ENCODE results near the gene TMEM129.
"Not testable (repeated sequence)": the region's sequence is repeated elsewhere in the genome, so short reads cannot be mapped to it uniquely, and the experiment has no call there.

TMEM129 gene

DNA sequence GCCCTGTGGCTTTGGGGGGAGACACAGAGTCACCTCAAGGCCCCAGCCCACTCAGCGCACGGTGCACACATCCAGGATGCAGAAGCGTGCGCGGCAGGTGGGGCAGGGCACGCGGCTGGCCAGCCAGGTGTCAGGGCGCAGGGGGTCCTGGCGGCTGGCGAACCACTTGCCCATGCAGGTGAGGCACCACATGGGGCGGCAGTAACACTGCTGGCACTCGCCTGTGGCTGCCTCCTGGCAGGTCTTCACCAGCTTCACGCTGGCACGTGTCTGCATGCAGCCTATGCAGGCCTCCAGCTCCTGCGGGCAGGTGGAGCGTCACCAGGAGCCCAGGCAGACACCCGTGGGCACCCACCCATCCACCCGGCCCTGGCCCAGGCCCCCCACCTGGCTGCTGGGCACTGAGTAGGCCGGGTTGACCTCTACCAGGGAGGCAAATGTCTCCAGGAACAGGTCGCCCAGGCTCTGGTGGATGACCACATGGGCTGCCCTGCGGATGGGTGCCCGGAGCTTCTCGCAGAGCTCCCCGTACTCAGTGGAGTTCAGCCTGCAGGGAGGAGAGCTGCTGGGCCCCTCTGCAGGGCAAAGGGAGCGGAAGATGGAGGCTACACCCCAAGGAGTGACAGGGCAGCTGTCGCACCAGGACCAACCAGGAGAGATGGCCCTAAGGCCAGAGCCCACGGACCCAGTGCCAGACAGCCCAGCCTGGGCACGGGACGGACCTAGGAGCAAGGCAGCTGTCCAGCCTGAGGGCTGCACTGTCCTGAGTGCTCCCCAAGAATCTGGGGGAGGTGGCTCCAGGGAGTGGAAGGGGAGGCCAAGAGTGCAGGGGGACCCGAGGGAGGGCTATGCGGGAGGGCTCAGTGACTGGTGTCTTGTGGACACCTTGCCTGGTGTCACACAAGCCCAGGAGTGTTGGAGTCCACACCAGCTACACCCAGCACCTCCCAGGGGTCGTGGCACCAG is 3.7 kb downstream of the TMEM129 start:
- DNase-seq: no peak

DNA sequence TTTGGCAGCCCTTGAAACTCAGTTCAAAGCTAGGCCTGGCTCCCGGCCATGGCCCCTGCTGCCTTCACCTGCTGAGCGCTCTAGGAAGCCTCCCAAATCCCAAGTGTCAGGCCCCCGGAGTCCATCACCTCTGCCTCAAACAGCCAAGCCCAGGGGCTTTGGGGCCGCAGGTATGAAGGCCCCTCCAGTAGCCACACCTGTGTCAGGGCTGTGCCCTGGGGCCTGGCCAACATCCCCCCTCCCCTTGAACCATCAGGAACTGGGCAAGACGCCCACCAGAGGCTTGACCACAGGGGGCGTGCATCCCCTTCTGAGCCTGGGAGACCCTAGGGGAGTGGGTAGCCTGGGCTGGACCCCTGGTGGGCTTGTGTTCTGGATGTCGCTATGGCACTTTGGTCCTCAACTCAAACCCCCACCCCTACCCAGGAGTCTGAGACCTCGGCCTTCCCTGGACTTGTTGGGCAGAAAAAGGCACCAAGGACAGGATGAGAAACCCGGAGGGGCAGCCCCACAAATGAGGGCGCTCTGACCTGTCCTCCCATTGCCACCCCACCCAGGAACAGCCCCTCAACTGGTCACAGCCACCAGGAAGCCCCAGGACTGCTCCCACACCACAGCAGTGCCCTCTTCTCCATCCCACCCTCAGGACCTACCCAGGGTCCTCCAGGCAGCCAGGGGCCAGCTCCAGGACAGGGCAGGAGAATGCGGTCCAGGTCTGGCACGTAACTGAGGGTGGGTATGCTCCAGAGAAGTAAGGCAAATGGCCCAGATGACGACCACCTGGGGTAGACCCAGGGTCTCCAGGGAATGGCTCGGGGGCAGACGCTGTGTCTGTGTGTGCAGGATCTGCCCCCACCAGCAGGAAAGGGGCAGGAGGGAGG is 4.8 kb downstream of the TMEM129 start:
- no peak for DNase-seq

DNA sequence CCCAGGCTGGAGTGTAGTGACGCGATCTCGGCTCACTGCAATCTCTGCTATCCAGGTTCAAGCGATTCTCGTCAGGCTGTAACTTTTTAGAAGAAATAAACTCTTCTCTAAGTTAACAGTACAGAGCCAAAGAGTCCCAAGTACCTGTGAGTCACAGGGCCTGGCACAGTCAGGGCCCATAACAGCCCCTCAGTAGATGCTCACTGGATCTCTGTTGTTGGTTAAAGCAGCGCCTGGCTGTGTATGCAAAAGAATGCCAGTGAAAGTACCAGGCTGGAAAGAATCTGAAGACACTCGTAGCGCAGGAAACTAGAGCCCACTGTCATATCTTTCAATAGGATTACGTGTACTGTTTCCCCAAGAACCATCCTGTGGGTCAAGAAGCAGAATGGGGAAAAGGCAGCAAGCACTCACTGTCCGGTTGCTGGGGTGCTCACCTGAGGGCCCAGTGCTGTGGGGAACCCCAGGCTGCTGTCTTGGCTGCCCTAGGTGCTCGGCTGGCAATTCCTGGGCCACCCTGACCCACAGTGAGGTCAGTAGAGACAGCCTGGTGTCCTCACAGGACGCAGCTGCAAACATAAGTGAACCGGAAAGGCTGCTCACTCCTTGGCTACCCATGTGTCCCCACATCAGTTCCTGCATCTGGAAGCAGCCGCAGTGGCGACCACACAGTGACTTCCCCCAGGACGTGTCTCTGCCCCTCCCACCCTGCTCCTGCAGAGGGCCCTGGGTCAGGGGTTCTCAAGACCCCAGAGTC is 5.9 kb downstream of the TMEM129 start:
- DNase-seq: no peak

DNA sequence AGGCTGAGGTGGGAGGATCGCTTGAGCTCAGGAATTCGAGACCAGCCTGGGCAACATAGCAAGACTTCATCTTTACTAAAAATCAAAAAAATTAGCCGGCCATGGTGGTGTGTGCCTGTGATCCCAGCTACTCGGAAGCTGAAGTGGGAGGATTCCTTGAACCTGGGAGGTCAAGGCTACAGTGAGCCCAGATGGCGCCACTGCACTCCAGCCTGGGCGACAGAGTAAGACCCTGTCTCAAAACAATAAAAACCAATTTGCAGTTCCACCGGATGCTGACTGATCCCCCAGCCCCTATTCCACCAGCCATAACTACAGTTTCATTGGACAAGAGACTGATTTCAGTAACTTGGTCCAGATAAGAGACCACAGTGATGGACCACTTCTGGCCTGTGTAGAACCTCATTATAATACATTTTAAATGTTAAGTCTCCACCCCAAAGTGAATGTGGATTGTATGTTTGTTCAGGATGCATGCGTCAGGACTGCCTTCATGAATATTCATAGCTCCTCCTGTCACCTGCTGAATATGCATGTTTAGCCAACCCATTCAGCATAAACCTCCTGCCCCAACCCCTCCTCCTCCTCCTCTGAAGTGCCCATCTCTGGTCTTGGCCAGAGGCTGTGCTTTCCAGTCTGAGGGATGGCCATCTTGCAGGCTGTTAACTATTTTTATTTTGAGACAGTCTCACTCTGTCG is 6.7 kb downstream of the TMEM129 start:
- DNase-seq: no peak

DNA sequence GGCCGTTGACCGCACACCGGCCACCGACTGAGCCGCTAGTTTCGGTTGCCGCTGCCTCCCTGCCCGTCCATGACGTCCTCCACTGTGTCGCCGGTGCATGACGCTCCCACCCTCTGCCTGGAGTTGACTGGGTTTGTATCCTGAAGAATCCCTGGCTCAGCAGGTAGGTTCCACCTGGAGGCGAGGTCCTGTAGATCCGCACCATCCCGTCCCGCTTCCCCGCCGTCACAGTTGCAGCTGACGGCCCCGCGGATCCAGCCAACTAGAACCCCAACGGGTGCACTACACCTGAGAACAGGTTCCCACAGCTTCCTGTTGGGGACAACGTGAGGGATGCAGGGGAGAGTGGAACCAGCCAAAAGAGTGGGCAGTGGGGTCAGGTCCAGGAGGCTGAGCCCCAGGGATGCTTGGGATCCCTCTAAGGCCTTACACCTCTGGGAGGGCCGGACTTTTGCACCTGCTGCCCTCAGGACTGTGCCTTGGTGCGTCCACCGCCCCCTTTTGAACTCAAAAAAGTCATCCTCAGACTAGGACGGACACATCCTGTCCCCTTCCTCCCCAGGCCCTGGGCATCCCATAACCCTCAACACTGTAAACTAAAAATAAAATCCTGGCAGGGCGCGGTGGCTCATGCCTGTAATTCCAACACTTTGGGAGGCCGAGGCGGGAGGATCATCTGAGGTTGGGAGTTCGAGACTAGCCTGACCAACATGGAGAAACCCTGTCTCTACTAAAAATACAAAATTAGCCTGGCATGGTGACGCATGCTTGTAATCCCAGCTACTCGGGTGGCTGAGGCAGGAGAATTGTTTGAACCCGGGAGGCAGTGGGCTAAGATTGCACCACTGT is 7.9 kb downstream of the TMEM129 start:
- DNase-seq: peak; percentile 48

DNA sequence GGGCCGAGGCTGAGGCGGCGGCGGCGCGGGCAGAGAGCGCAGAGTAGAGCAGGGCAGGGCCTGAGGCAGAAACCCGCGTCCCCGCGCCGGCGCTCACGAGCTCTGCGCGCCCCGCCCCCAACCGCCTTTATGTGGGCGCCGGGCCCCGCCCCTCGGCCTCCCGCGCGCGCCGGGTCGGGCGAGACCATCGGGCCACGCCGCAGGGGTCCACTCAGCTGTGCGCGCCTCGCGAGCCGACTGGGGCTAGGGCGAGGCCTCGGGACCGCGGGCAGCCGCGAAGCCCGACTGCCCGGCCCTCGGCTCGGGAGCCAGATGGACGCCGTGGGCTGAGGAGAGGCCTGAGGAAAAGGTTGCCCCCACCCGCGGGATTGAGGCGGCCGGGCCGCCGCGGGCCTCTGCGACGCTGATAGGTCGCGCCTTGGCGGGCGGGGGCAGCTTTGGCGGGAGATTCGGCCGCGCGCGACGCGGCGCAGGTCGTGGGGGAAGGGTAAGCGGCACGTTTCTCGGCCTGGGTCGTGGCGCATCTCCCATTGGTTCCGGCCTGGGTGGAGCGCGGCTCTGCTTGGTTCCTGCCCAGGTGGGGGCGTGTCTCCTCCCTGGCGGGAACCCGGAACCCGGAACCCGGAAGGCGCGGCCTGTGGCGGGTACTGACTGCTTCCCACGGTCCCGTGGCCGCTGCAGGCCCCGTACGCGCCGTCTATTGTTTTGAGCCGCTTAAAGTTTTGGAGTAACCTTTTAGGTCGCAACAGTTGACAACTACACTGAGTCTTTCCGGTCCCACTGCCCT is 8.7 kb downstream of the TMEM129 start, which contains the start of gene SLBP:
TSS of gene SLBP (minus strand) at position 104 of the 787 bp plus-strand sequence. CDS start 131 bp downstream, outside the sequence.
- DNase-seq: peak; percentile 95

DNA sequence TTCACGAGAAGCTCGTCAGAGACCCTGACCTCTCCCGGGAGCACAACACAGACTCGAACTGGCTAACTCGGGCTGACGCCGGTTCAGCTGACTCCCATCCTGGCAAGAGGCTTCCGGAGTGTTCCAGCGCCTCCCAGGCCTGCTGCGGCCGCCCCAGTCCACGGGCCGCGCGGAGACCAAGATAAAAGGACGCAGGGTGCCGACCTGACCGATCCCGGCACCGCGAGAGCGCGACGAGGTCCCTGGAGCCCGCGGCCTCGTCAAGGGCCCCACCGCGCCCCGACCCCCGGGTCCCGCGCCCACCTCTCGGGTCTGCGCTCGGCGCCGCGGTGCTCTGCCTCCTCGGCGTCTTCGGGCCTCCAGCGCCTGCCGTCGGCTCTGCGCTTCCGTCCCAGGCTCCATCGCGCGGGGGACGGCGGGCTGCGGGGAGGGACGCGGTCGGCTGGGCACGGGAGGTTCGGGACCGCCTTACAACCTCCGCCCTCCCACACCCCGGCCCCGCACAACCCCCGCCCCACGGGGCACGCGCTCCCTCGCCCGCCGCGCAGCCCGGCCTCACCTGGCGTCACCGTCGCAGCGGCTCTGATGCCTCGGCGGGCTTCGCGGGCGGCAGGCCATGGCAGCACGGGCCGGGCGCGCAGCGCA is 9.4 kb downstream of the TMEM129 start:
- DNase-seq: peak; percentile 34

DNA sequence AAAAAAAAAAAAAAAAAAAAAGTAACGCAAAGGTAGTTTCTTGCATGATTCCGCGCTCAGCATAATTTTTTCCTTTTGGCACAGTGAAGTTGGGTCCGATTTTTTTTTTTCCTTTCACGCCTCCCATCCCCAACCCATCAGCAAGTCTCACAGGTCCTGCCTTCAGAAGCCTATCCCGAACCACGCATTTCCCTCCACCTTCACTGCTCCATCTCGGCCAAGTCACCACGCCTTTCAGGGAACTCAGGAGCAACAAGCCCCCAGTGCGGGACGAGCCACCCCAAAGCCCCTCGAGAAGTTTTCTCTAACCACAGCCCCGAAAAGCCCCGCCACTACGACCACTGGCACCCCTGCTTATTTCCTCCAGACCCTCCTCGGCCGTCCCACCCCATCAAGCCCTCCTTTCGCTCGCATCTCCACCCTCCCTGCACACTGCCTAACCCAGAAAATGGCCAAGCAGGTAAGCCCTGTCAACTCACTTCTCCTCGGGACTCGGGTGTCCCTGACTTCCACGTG is 10.0 kb downstream of the TMEM129 start:
- no peak for DNase-seq

DNA sequence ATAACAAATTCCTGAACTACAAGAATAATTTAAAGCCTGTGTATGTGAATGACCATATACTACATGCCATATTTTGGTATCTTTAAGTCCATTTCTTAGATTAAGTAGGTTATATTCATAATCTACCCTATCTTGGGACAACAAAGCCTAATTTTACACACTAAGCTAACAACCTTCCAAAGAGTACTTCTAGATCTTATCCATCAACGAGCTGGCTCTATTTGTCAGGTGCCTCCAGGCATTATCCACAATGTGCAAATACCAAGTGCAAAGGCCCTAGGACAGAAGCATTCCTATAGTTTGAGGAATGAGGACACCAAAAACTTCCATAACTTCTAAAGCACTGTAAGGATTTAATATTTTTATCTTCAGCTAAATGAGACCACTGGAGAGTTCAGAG is 12.5 kb downstream of the TMEM129 start:
- DNase-seq: no peak

DNA sequence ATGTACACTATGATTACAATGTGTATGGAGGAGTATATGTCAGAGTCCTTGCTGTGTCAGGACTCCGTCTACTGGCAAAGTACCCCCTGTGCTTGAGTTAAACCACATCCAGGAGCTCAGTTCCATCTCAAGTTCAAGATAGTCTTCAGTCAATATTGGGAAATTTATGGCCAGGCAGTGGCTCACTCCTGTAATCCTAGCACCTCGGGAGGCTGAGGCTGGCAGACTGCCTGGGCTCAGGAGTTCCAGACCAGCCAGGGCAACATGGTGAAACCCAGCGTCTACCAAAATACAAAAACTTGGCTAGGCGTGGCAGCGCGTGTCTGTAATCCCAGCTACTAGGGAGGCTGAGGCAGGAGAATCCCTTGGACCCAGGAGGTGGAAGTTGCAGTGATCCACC is 14.8 kb downstream of the TMEM129 start:
- no peak for DNase-seq

DNA sequence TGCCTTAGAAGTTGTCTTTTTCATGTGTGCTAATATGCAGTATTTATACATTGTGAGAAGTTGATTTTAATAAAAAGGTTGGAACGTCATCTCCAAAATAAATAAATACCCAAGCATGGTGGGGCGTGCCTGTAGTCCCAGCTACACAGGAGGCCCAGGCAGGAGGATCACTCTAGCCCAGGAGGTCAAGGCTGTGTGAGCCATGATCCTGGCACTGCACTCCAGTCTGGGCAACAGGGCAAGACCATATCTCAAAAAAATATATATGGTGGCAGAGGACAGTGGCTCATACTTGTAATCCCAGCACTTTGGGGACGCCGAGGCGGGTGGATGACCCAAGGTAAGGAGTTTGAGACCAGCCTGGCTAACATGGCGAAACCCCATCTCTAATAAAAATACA is 15.4 kb downstream of the TMEM129 start:
- DNase-seq: no peak

DNA sequence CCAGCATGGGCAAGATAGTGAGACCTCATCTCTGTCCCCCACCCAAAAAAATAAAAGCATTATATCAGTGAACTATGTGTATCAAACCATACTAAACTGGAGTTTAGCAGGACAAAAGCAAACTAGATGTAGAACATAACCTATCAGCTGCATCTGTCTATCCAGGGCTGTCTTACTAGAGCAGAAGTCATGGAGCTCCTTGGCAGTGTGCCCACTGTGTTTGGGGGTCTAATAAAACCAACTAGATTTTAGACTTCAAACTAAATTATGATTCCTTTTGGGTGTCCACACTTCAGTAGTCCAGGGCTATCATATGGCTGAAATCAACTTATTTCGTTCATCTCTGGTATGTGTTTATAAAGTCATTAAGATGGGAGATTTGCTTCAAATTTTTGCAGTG is 17.3 kb downstream of the TMEM129 start:
- no peak for DNase-seq

DNA sequence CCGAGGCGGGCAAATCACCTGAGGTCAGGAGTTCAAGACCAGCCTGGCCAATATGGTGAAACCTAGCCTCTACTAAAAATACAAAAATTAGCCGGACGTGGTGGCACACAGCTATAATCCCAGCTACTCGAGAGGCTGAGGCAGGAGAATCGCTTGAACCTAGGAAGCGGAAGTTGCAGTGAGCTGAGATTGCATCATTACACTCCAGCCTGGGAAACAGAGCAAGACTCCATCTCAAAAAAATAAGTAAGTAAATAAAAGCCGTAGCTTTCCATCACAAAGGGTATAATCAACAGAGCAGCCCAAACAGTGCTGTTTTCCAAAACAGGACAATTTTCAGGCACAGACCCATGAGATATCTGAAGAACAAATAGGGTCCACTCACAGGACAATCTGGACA is 19.5 kb downstream of the TMEM129 start:
- DNase-seq: not testable (repeated sequence)

DNA sequence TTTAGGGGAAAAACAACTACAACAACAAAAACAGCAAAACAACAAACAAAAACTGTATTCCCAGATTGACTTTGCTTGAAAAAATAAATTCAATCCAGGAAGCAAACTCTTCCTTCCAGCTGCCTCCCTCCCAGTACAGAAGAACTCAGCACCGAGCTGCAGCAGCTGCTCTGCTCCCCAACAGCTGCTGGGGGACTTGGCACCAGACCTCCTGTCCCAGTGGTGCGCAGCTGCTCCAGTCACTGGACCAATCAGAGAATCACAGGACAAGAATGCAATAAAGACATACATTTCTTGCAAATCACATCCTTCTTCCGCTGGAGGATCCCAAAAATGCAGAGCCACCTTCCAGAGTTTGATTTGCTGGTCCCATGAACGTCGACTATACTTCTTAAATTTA is 25.2 kb downstream of the TMEM129 start:
- no peak for DNase-seq

DNA sequence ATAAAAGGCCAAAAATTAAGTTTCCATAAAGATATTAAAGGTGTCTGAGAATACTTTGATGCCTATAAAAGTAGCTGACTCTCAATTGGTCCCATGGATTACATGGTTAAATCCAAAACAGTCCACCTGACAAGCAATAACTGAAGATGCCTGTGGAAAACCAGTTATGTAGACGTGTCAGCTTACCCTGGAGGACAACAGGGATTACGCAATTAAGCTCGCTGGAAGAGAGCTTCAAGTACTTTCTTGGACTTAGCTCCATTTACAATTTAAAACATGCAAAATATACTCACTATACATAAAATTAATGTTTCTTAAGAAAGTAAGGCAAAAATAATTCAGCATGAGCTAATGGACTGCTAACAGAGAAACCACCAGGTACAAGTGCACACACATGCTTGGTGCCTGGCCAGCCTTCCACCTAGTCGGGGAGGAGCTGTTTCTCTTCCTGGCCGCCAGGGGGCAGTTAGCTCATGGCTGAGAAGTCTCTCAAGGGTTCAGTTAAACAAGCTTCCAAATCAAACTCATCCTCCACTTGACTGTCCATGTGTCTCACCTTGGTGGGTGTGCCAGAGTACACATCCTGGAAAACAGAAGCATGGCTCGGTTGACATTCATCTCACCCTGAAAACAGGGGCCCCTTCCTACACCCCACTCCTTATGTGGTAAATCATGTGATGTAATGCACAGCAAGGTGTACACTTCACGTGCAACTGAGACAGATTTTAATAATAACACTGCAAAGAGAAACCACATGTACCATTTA is 27.8 kb downstream of the TMEM129 start:
- DNase-seq: peak; percentile 75

DNA sequence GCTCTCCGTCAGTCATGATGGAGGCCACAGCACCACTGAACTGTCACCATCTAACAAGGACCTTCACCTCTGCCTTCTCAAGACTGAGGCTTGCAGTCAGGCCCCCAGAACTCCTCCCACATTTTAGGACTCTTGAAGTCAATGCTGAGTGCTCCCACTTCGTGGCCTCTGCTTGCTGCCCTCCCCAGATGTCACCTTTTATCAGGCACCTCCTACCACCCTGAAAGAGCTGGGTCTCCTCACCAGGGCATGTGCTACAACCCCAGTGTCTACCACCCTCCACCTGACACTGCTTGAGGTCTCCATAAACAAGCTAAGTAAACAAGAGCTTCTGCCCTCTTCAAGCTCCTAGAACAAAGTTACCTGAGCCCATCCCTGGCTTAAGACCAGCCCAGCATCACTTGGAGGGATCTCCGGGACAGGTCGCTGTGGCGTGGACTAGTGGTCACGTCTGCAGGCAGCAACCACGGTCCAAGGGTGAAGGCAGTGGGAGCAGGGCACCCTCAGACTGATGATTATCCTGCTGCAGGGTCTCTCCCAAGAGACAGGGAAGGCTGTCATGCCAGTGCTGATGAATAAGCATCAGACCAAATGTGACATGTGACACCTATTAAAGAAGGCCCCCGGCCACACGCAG is 29.3 kb downstream of the TMEM129 start:
- DNase-seq: no peak

DNA sequence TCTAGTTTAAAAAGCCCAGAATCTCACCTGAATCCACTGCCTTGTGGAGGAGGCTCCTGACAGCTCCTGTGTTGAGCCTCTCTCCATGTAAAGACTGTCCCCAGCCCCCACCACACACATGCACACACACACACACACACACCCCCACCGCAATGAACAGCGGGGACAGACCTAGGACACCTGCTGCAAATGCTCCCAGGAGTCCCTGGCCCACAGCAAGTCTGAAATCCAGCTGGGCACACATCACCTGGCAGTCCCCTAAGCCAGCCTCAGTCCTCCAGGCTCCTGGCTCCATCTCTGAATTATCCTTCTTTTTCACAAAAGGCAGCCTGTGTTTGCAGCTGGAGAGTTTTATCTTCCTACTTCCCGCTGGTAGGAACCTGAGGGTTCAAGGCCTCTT is 30.4 kb downstream of the TMEM129 start:
- no peak for DNase-seq

DNA sequence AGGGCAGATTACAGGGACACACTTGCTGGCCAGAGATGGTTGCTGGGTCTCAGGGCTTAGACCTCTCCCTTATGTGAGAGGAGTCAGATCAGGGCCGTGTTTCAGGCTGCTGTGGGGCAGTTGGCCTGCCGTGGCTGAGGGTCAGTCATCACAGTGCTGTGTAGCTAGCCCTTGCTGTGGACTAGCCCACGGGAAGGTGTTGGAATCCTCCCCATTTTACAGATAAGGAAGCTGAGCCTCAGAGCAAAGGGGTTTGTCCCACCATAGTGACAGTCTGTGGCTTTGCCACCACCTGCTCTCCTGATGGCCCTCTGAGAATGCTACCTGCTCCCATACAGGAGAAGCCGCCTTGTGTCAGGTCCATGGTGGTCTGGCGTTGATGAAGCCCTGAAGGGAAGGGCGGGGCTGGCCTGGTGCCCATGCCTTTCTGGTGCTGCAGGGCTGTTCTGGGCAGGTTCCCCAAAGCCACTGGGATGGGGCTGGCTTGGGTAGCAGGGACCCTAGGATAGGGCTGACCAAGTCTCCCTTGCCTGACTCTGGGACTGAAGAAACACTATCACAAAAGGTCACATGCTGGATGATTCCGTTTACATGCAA is 34.6 kb downstream of the TMEM129 start:
- no peak for DNase-seq

Data from RPMI8226 (cell line).